SU-DHL-6 (cell line): ENCODE data around the gene FBXW4.

Source experiments
- H2AFZ ChIP-seq: fragments of 200-600 bp; sonication (generic); 2 replicates; pipeline ENCODE4 v1.6.1; 2014; ENCODE audit warnings: low read depth, mild to moderate bottlenecking, moderate library complexity, mixed read lengths, antibody characterized with exemption, low read length; ENCODE audit not compliant: severe bottlenecking
- H3F3A ChIP-seq: fragments of 200-600 bp; shearing (Covaris generic); 2 replicates; pipeline ENCODE4 v1.6.0; 2016; ENCODE audit warnings: antibody characterized with exemption, mild to moderate bottlenecking; ENCODE audit not compliant: insufficient read depth
- H3K27ac ChIP-seq: fragments of 200-600 bp; sonication (generic); 2 replicates; pipeline ENCODE4 v1.5.1; 2016; ENCODE audit warnings: low read depth, mild to moderate bottlenecking, low read length, moderate library complexity, mixed read lengths
- H3K27me3 ChIP-seq: fragments of 200-600 bp; sonication (generic), shearing (Covaris generic); 2 replicates; pipeline ENCODE4 v1.6.0; 2014; ENCODE audit warnings: mild to moderate bottlenecking, low read length
- H3K36me3 ChIP-seq: fragments of 200-600 bp; sonication (generic); 2 replicates; pipeline ENCODE4 v1.6.1; 2014; ENCODE audit warnings: mild to moderate bottlenecking, low read length, mixed read lengths
- H3K4me2 ChIP-seq: fragments of 300-600, 200-600 bp; shearing (Covaris generic), sonication (generic); 2 replicates; pipeline ENCODE4 v1.6.0; 2014; ENCODE audit warnings: low read length, low read depth, mild to moderate bottlenecking; ENCODE audit not compliant: poor library complexity, severe bottlenecking
- H3K4me3 ChIP-seq: fragments of 200-600 bp; sonication (generic); 2 replicates; pipeline ENCODE4 v1.5.1; 2014; ENCODE audit warnings: antibody characterized with exemption, low read length, mild to moderate bottlenecking, mixed read lengths; ENCODE audit not compliant: insufficient read depth, poor library complexity, severe bottlenecking
- H3K79me2 ChIP-seq: fragments of 200-600 bp; sonication (generic); 2 replicates; pipeline ENCODE4 v1.6.1; 2014; ENCODE audit warnings: mild to moderate bottlenecking, low read length, moderate library complexity; ENCODE audit not compliant: insufficient read depth
- H3K9ac ChIP-seq: fragments of 200-600 bp; sonication (generic); 2 replicates; pipeline ENCODE4 v1.7.0; 2014; ENCODE audit warnings: mild to moderate bottlenecking, low read length
- H3K9me2 ChIP-seq: fragments of 200-600 bp; sonication (generic); replicated peaks from 2 replicates; pipeline ENCODE4 v1.6.1; 2014; ENCODE audit warnings: low read length; ENCODE audit not compliant: insufficient read depth
- H3K9me3 ChIP-seq: fragments of 200-600 bp; sonication (generic); 2 replicates; pipeline ENCODE4 v1.6.1; 2014; ENCODE audit warnings: low read length, mixed read lengths; ENCODE audit not compliant: insufficient read depth
- H4K20me1 ChIP-seq: fragments of 200-600 bp; sonication (generic); 2 replicates; pipeline ENCODE4 v1.6.1; 2014; ENCODE audit warnings: low read depth, mild to moderate bottlenecking, antibody characterized with exemption, low read length, moderate library complexity, mixed read lengths
- EZH2phosphoT487 ChIP-seq: fragments of 200-600 bp; sonication (generic), shearing (Covaris generic); conservative IDR thresholded peaks from 2 replicates; pipeline ENCODE4 v1.6.1; 2018; ENCODE audit warnings: mild to moderate bottlenecking, antibody characterized with exemption, low read length, moderate library complexity, mixed read lengths
- TF ChIP-seq, protein P1 (sequence below): fragments of 200-600 bp; sonication (generic); IDR thresholded peaks from one replicate; pipeline ENCODE4 v1.5.1; 2017; ENCODE audit warnings: antibody characterized with exemption, mild to moderate bottlenecking, low read length, moderate library complexity; ENCODE audit not compliant: insufficient read depth, poor library complexity, severe bottlenecking

FBXW4 gene

DNA sequence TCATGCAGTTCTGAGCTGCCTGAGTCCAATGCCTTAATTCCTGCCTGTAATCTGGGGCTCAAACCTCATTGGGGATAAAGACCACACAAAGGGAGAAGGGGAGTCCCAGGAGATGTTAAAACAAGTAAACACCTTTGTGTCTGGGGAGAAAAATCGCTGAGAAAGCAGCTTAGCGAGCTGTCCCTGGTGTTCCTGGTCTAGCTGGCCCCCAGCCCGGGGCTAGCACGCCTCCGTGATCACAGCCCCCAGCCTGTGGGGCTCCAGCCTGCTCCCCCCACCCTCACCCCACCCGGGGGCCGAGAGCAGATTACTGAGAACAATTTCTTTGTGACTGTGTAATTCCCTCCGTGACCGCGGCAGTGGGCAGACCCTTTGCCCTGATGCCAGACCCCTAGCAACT lies 82.1 kb downstream of the FBXW4 start:
- H3K36me3 ChIP-seq = no peaks in the 10 kb centered on the region

DNA sequence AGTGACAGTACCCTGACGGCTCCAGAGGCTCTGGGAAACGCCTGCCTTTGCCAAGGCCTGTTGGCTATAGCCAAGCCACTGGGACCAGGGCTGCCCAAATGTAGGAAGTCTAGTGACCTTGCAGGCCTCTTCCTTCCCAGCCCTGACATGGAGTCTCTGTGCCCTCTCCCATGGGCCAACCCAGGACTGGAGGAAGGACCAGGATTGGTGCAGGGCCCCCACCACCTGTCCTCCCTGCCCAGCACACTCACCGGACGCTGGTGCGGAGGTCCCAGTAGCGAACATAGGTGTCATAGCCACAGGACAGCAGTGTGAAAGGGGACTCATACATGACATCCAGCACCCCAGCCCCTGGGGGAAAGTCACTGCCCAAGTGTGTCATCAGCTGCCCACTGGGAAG lies 82.9 kb downstream of the FBXW4 start:
- no peak for TF ChIP-seq EZH2phosphoT487
- TF ChIP-seq, protein P1, sequence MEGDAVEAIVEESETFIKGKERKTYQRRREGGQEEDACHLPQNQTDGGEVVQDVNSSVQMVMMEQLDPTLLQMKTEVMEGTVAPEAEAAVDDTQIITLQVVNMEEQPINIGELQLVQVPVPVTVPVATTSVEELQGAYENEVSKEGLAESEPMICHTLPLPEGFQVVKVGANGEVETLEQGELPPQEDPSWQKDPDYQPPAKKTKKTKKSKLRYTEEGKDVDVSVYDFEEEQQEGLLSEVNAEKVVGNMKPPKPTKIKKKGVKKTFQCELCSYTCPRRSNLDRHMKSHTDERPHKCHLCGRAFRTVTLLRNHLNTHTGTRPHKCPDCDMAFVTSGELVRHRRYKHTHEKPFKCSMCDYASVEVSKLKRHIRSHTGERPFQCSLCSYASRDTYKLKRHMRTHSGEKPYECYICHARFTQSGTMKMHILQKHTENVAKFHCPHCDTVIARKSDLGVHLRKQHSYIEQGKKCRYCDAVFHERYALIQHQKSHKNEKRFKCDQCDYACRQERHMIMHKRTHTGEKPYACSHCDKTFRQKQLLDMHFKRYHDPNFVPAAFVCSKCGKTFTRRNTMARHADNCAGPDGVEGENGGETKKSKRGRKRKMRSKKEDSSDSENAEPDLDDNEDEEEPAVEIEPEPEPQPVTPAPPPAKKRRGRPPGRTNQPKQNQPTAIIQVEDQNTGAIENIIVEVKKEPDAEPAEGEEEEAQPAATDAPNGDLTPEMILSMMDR = no peak
- H3F3A ChIP-seq = no peaks in the 10 kb centered on the region
- no peaks in the 10 kb centered on the region for H3K27me3 ChIP-seq
- no peak overlapping the region for H3K9ac ChIP-seq
- no peak overlapping the region for H3K4me3 ChIP-seq
- no peak overlapping the region for H3K27ac ChIP-seq
- no peaks in the 10 kb centered on the region for H3K79me2 ChIP-seq
- H3K9me3 ChIP-seq = no peaks in the 10 kb centered on the region
- H2AFZ ChIP-seq = no peak overlapping the region
- no peaks in the 10 kb centered on the region for H4K20me1 ChIP-seq
- no peaks in the 10 kb centered on the region for H3K9me2 ChIP-seq
- H3K4me2 ChIP-seq = no peak overlapping the region
- no peaks in the 10 kb centered on the region for H3K36me3 ChIP-seq

More for the DNA sequence above, 82.1 kb downstream of the FBXW4 start:
- no peaks in the 10 kb centered on the region for H4K20me1 ChIP-seq
- no peak for TF ChIP-seq EZH2phosphoT487
- TF ChIP-seq, protein P1 = no peak
- H3K27me3 ChIP-seq = no peaks in the 10 kb centered on the region
- H3K4me3 ChIP-seq = no peak overlapping the region
- H3K4me2 ChIP-seq = no peak overlapping the region
- no peak overlapping the region for H3K9ac ChIP-seq
- H2AFZ ChIP-seq = no peak overlapping the region
- H3K9me3 ChIP-seq = no peaks in the 10 kb centered on the region
- H3K79me2 ChIP-seq = no peaks in the 10 kb centered on the region
- H3F3A ChIP-seq = peaks cover 6% of the 10 kb centered on the region; the same call in 1 of the 2 replicates
- H3K9me2 ChIP-seq = no peaks in the 10 kb centered on the region
- no peak overlapping the region for H3K27ac ChIP-seq

DNA sequence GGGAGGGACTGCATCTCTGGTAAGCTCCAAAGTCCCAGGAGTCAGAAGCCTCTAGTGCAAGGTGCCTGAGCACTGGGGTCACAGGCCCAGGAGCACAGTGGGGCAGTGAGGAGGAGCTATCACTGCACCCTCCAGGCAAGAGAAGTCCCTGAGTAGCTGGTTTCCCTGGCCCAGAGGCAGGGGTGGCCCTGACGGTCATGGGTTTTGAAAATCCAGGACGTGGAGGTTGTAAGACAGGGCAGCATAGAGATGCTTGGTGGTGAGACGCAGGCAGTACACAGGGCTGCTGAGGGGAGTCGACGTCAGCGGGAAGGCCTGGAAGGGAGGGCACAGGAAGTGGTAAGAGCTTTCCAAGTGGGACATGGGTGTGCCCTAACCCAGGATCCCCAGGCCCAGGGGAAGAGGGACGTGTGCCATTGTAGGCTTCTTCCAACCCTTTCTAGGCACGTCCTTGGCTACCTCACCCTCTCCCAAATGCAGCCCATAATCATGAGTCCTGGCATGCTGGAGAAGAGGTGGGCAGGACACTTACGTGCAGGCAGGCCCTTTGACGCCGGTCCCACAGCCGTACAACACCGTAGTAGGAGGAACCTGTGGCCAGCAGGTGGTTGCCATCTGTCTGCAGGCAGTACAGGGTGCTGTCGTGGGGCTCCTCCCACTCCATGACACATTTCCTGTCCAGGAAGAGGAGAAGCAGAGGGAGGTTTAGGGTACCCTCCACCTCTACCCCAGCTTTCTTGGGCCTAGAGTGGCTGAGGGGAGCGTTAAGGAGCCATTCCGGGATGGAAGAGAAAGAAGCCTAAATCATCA lies 83.7 kb downstream of the FBXW4 start:
- no peak overlapping the region for H2AFZ ChIP-seq
- no peaks in the 10 kb centered on the region for H3K79me2 ChIP-seq
- no peaks in the 10 kb centered on the region for H3K9me3 ChIP-seq
- no peak overlapping the region for H3K4me2 ChIP-seq
- no peak overlapping the region for H3K27ac ChIP-seq
- no peaks in the 10 kb centered on the region for H3K27me3 ChIP-seq
- H3K9me2 ChIP-seq = no peaks in the 10 kb centered on the region
- TF ChIP-seq, protein P1 = no peak
- TF ChIP-seq EZH2phosphoT487 = no peak
- H3K9ac ChIP-seq = no peak overlapping the region
- H3F3A ChIP-seq = no peaks in the 10 kb centered on the region
- no peaks in the 10 kb centered on the region for H4K20me1 ChIP-seq
- no peak overlapping the region for H3K4me3 ChIP-seq
- no peaks in the 10 kb centered on the region for H3K36me3 ChIP-seq
